ENCODE results near the gene ZBTB16. TPM values are rescaled to one million over a fixed set of nuclear protein-coding genes. Genes with fewer than 3 reads are reported as not detected.
A peak's percentile ranks its signal among the peaks of the same experiment; 100 is the strongest.

ZBTB16 gene
- total RNA-seq, 2 experiments from 2014 or later, result 7.4 to 7.6 TPM

DNA sequence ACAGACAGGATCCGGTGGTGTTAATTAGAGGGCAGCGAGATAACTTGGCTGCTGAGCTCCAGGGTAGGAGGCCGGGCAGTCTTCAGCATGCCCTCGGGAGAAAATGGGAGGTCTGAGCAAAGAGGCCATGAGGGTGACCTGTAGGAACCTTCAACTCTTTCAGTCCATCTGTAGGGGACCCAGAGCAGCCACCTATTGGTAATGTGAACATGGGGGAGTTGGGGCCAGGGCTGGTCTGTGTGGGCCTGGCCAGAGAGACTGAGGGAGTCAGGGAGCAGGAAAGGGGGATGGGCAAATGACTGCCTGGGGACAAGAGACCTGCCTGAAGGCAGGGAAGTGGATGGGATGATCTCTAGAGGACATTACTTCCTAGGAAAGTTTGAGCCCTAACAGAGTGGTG lies 135.6 kb downstream of the ZBTB16 start:
- H3K4me3 Mint-ChIP-seq, result no peak overlapping the region
- no peaks in the 10 kb centered on the region for H3K27me3 Mint-ChIP-seq
- ChIA-PET POLR2A (no interaction called here), CTCF (interaction anchor here (1.6 kb wide), 1 partner anchor 8 kb away, joined by 5 read pairs; no protein-coding TSS in a partner anchor)
- H3K9me3 Mint-ChIP-seq, result peaks cover 15% of the 10 kb centered on the region
- H3K27ac Mint-ChIP-seq, result peak overlapping the region; percentile 66
- H3K36me3 Mint-ChIP-seq (ENCODE audit: low read depth), result peaks cover 6% of the 10 kb centered on the region
- H3K4me1 Mint-ChIP-seq, result peaks cover 32% of the 10 kb centered on the region
- DNase-seq, result no peak

DNA sequence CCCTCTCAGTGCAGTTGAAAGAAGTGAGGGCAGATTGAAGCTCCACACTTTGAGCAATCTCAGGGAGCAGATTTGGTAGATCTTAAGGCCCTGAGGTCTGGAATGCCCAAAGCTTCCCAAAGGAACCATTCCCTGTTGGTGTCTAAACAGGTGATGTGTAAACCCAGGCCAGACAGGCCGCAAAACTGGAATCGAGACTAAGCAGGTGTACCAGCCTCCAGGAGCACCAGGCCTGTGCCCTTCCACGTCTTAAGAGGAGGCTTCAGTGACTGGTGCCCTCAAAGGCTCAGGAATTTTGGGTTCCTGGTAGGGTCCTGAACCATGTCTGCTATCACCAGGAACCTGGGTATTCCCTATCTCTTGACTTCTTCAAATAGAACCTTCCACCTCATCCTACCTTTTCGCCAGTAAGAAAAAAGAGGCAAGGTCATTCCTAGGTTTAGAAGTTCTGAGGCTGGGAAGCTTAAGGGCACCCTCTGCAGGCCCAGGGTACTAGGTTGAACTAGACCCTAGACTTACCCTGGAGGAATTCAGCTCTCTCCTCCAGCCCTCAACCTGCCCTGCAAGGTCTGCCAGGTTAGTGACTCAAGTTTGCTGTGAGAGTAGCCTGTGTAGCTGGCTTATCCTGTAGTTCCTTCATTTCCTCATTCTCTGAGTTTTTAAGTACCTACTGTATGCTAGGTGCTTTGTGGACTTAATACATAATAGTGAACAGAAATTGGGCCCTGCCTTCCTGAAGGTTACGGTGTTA lies 136.6 kb downstream of the ZBTB16 start:
- CTCF ChIA-PET, result interaction anchor here (1.0 to 1.6 kb wide), 2 partner anchors 9 to 10 kb away, joined by 3 to 5 read pairs; no protein-coding TSS in a partner anchor
- no peak overlapping the region for H3K4me3 Mint-ChIP-seq
- DNase-seq, result peak; percentile 33
- H3K36me3 Mint-ChIP-seq (ENCODE audit: low read depth), result peaks cover 1% of the 10 kb centered on the region
- no peaks in the 10 kb centered on the region for H3K27me3 Mint-ChIP-seq
- peaks cover 32% of the 10 kb centered on the region for H3K4me1 Mint-ChIP-seq
- POLR2A ChIA-PET, result no interaction called here
- H3K27ac Mint-ChIP-seq, result no peak overlapping the region
- peaks cover 8% of the 10 kb centered on the region for H3K9me3 Mint-ChIP-seq

DNA sequence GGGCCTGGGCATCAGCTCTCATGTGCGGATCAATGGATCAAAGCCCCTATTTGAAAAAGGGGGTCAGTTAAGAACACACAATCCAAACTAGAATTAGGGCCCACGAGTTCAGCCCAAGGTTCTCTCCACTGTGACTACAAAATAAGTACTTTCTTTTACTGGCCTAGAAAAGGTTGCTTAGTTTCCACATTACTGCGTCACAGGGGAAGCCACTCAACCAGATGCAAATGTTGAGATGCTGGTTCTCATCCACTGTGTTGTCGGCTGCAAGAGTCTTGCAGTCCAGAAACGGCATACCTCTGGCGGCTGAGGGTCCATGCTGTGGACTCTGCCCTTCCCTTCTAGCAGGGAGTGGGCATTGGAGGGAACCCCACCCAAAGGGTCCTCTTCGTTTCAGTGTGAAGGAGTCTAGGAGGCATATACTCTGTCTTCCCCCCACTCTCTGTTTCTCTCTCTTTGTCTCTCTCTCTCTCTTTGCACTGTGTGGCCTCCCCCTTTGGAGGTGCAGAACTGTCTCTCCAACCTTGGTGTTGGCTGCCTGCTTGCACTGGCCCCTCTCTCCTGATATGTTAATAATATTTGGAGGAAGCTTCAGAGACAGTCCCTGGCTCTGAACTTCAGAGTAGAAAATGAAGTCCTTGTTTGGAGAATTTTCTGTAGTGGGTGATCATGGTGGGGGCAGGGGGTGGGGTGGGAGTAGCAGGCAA lies 137.6 kb downstream of the ZBTB16 start:
- H3K27ac Mint-ChIP-seq, result no peak overlapping the region
- POLR2A ChIA-PET, result no interaction called here
- no peak overlapping the region for H3K4me3 Mint-ChIP-seq
- H3K36me3 Mint-ChIP-seq (ENCODE audit: low read depth), result no peaks in the 10 kb centered on the region
- no peak for DNase-seq
- H3K9me3 Mint-ChIP-seq, result peaks cover under 1% of the 10 kb centered on the region
- peaks cover 32% of the 10 kb centered on the region for H3K4me1 Mint-ChIP-seq
- H3K27me3 Mint-ChIP-seq, result no peaks in the 10 kb centered on the region
- CTCF ChIA-PET, result interaction anchor here (1.6 kb wide), 1 partner anchor 10 kb away, joined by 5 read pairs; no protein-coding TSS in a partner anchor

DNA sequence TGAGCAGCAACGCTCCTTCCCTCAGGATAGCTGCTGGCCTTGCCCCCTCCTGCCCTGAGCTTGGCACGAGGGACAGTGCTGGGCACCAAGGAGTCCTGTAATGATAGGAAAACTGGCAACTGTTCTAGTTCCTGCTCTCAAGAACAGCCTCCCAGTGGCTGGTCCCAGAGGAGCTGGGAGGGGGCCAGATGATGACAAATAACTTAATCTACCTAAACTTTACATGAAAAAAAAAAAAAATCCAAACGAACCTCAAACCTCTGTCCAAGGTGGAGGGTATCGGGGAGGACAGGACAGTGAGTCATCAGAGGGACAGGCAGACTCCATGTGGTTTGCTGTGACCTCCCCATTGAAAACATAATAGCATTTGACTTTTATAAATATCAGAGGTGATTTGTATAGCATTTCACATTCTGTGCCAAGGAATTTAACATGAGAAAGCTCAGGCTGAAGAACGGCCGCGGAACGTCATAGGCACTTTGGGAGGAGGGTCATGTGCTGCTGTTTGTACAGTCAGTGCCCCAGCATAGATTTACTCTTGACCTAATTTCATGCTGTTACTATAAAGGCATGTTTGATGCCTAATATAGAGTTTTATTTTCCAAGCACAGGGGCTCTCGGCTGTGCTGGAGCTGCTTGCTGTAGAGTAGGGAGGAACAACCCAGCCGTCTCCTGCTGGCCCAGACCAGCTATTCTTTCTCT lies 138.4 kb downstream of the ZBTB16 start:
- CTCF ChIA-PET, result interaction anchor here (1.0 kb wide), 2 partner anchors 9 to 16 kb away, joined by 3 read pairs; no protein-coding TSS in a partner anchor
- peaks cover 32% of the 10 kb centered on the region for H3K4me1 Mint-ChIP-seq
- POLR2A ChIA-PET, result no interaction called here

DNA sequence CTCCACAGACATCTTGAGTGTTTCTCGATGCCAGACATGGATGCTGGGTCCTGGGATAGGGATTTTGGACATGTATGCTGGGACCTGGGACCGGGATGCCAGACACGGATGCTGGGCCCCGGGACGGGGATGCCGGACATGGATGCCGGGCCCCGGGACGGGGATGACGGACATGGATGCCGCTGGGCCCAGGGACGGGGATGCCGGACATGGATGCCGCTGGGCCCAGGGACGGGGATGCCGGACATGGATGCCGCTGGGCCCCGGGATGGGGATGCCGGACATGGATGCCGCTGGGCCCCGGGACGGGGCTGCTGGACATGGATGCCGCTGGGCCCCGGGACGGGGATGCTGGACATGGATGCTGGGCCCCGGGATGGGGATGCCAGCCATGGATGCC lies 139.5 kb downstream of the ZBTB16 start:
- ChIA-PET CTCF (no interaction called here), POLR2A (no interaction called here)
- DNase-seq, result no peak
- no peak overlapping the region for H3K27ac Mint-ChIP-seq
- no peaks in the 10 kb centered on the region for H3K36me3 Mint-ChIP-seq (ENCODE audit: low read depth)
- H3K4me1 Mint-ChIP-seq, result peaks cover 21% of the 10 kb centered on the region
- no peaks in the 10 kb centered on the region for H3K9me3 Mint-ChIP-seq
- no peaks in the 10 kb centered on the region for H3K27me3 Mint-ChIP-seq
- H3K4me3 Mint-ChIP-seq, result no peak overlapping the region

More for the DNA sequence above, 138.4 kb downstream of the ZBTB16 start:
- no peaks in the 10 kb centered on the region for H3K9me3 Mint-ChIP-seq
- no peaks in the 10 kb centered on the region for H3K36me3 Mint-ChIP-seq (ENCODE audit: low read depth)
- H3K27ac Mint-ChIP-seq, result no peak overlapping the region
- H3K27me3 Mint-ChIP-seq, result no peaks in the 10 kb centered on the region
- no peak overlapping the region for H3K4me3 Mint-ChIP-seq
- no peak for DNase-seq

DNA sequence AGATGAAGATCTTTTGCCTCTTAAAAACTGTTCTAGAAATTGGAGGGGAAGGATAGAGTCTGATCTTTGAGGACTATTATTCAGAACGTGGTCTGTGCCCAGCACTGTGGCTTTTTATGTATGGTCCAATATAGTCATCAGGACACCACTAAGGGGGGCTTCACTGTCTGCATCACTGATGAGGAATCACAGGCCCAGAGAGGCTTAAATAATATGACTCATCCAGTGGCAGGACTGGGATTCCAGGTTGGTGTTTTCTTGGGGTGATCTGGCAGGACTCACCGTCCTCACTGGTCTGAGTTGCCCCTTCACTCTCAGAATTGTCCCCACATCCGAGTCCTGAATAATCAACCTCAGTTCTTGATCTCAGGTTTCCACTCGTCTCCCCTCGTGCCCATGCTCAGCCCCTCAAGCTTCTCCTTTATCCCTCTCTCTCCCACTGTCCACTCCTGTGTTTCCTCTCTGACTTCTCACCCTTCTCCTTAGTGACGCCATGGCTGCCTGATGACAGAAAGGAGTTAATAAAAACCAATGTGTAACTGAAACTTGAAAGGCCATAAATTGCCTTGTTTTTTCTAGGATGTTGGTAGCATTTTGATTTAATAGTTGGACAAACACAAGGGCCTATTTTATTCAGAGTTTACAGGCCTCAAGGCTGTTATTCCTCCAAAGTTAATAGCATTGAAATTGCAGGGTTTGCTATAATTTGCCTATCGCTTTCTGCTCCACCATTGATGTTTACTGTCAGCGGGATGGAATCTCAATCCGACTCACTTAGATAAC lies 141.0 kb downstream of the ZBTB16 start:
- Mint-ChIP-seq H3K27me3 (no peaks in the 10 kb centered on the region), H3K9me3 (no peaks in the 10 kb centered on the region), H3K4me1 (peaks cover 10% of the 10 kb centered on the region), H3K36me3 (ENCODE audit: low read depth) (no peaks in the 10 kb centered on the region), H3K27ac (peak overlapping the region; percentile 67), H3K4me3 (no peak overlapping the region)
- POLR2A ChIA-PET, result interaction anchor here (0.6 kb wide), 1 partner anchor 835 kb away, joined by 3 read pairs; no protein-coding TSS in a partner anchor
- CTCF ChIA-PET, result interaction anchor here (1.3 kb wide), 1 partner anchor 10 kb away, joined by 3 read pairs; no protein-coding TSS in a partner anchor
- no peak for DNase-seq

DNA sequence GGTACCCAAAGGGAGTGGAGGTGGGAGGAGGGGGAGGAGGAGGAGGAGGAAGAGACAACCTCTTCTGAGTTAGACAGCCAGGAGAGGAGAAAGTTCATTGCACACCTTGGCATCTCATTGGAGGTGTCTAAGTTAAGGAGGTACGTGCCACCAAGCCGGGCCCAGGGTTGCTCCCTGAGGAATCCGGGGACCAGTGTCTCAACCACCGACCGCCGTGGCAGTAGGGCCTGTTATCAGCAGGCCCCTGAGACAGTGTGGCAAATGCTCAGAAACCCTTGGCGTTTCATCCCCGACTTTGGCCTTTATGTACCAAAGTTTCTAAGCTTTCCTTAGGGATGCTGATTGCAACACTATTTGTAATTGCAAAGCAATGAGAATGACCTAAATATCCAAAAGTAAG lies 141.7 kb downstream of the ZBTB16 start:
- H3K4me1 Mint-ChIP-seq, result peaks cover 6% of the 10 kb centered on the region
- no peaks in the 10 kb centered on the region for H3K36me3 Mint-ChIP-seq (ENCODE audit: low read depth)
- H3K9me3 Mint-ChIP-seq, result no peaks in the 10 kb centered on the region
- H3K27ac Mint-ChIP-seq, result no peak overlapping the region
- no peaks in the 10 kb centered on the region for H3K27me3 Mint-ChIP-seq
- no peak for DNase-seq
- CTCF ChIA-PET, result interaction anchor here (0.7 to 1.3 kb wide), 2 partner anchors 9 to 24 kb away, joined by 3 read pairs; no protein-coding TSS in a partner anchor
- POLR2A ChIA-PET, result no interaction called here
- no peak overlapping the region for H3K4me3 Mint-ChIP-seq

DNA sequence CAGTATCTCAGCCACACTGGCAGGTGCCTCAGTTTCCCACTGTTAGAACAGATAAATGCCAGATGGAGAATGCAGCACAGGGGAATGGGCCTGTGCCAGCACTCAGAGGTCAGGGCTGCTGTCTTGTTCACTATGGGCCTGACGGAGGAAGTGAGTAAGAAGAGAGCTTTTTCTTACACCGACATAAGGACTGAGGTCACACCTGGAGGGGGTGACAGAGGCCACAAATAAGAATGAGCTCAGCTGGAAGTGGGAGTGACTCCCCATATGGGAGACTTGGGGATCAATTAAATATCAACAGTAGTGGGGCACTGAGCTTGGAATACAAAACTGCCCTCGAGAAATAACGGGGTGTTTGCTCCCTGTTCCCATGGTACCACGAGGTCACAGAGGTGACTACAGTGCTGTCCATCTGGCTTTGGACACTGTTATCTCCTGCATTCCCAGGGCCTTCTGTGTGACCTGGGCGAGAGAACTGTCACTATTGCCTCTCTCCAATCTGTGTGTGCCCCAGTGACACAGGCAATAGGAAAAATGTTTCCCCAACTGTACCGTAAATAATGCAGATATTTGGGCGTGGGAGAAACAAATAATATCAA lies 142.6 kb downstream of the ZBTB16 start:
- H3K27me3 Mint-ChIP-seq, result no peaks in the 10 kb centered on the region
- DNase-seq, result no peak
- ChIA-PET POLR2A (no interaction called here), CTCF (interaction anchor here (0.7 to 1.3 kb wide), 3 partner anchors 8 to 23 kb away, joined by 3 read pairs; no protein-coding TSS in a partner anchor)
- no peaks in the 10 kb centered on the region for H3K36me3 Mint-ChIP-seq (ENCODE audit: low read depth)
- peaks cover 7% of the 10 kb centered on the region for H3K4me1 Mint-ChIP-seq
- H3K9me3 Mint-ChIP-seq, result no peaks in the 10 kb centered on the region
- no peak overlapping the region for H3K27ac Mint-ChIP-seq
- no peak overlapping the region for H3K4me3 Mint-ChIP-seq

DNA sequence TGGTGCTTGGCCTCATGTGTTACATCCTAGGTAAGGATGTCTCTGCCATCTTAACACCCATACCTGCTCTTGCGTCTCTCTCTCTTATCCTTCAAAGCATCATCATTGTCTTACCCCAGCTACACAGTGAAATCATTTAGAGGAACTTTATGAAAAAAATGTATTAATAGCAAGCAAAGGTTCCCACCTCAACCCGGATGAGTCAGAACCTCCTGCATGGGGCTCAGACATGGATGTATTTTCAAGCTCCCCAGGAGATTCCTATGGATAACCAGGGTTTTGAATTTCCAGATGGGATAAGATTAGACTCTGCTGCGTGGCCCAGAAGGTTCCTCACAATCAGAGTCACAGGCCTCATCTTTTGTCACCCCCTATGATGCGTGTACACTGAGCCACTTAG lies 147.6 kb downstream of the ZBTB16 start:
- Mint-ChIP-seq H3K4me3 (no peak overlapping the region), H3K27ac (no peak overlapping the region), H3K9me3 (no peaks in the 10 kb centered on the region), H3K36me3 (ENCODE audit: low read depth) (peaks cover 5% of the 10 kb centered on the region), H3K4me1 (peaks cover 48% of the 10 kb centered on the region), H3K27me3 (no peaks in the 10 kb centered on the region)
- DNase-seq, result no peak
- CTCF ChIA-PET, result interaction anchor here (0.8 to 1.9 kb wide), 5 partner anchors 9 to 172 kb away, joined by 3 to 6 read pairs (median 3); no protein-coding TSS in a partner anchor
- POLR2A ChIA-PET, result no interaction called here

DNA sequence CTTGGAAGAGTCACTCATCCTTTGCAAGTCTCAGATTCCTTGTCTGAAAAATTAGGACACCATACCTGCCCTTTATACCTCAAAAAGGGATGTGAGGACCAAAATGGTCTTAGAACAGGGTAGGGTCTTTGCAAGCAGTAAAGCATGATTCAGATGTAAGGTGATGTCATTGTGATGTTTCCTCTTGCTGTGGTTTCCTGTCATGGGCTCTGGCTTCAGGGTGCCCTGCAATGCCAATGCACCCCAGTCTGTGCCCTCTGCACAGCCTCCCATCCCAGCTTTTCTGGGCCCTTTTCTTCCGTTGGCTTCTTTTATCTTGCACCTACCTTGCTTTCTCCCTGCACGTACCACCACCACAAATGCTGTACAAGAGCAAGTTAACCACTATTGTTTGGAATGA lies 148.9 kb downstream of the ZBTB16 start:
- Mint-ChIP-seq H3K27ac (peak overlapping the region; percentile 80), H3K4me1 (peaks cover 49% of the 10 kb centered on the region), H3K36me3 (ENCODE audit: low read depth) (peaks cover 5% of the 10 kb centered on the region), H3K4me3 (peak overlapping the region; percentile 15), H3K27me3 (no peaks in the 10 kb centered on the region), H3K9me3 (no peaks in the 10 kb centered on the region)
- ChIA-PET CTCF (no interaction called here), POLR2A (no interaction called here)
- peak; percentile 52 for DNase-seq

DNA sequence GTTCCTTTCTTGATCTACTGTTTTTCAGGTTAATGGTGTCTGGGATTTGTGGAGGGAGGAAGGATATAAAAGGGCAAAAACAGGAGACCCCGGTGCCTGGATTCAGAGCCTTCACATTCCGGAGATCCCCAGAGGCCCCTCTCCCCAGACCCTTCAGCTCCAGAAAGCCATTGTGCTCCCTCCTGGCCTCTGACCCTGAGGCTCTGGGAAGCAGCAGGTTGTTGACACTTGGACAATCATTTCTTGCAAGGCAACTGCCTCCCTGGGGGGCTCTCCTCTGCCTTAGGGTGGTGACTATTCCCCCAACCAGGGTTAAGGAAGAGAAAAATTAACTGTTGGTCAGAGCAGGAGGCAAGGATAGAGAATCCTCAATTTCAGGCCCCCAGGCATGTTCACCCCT lies 149.8 kb downstream of the ZBTB16 start:
- Mint-ChIP-seq H3K27me3 (peaks cover under 1% of the 10 kb centered on the region), H3K4me1 (peaks cover 56% of the 10 kb centered on the region), H3K4me3 (no peak overlapping the region), H3K36me3 (ENCODE audit: low read depth) (peaks cover 5% of the 10 kb centered on the region), H3K9me3 (no peaks in the 10 kb centered on the region), H3K27ac (no peak overlapping the region)
- POLR2A ChIA-PET, result no interaction called here
- CTCF ChIA-PET, result interaction anchor here (0.6 to 1.5 kb wide), 2 partner anchors 11 to 84 kb away, joined by 3 read pairs; no protein-coding TSS in a partner anchor
- DNase-seq, result no peak

DNA sequence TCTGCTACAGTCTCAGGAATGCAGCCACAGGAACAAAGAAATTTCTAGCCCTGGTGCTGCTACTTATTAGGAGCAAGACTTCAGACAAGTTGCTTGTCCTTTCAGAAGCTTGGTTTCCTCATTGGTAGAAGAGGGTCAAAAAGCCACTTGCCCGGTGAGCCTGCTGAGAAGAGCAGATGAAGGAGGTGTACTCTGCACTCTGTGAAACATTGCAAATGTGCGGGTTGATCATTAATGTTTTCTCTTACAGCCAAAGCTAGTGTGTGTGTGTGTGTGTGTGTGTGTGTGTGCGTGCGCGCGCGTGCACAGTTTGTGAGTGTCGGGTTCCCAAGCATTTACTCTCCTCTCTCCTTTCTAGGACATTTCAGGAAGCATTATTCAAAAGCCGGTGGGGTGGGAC lies 150.4 kb downstream of the ZBTB16 start:
- POLR2A ChIA-PET, result no interaction called here
- Mint-ChIP-seq H3K27ac (peak overlapping the region; percentile 43), H3K27me3 (peaks cover 2% of the 10 kb centered on the region), H3K9me3 (no peaks in the 10 kb centered on the region), H3K4me3 (no peak overlapping the region), H3K36me3 (ENCODE audit: low read depth) (peaks cover 5% of the 10 kb centered on the region), H3K4me1 (peaks cover 56% of the 10 kb centered on the region)
- DNase-seq, result no peak
- CTCF ChIA-PET, result interaction anchor here (1.2 to 1.6 kb wide), 3 partner anchors 8 to 35 kb away, joined by 3 to 4 read pairs (median 3); no protein-coding TSS in a partner anchor
